ENCODE measurements around the gene CASP6.

- TF ChIP-seq TAF1 (IDR thresholded peaks at IDR 0.05; ENCODE audit: borderline replicate concordance, insufficient read depth, low read length) (no peak), FOXP2 (optimal IDR thresholded peaks at IDR 0.05; ENCODE audit: borderline replicate concordance, extremely low read depth, extremely low read length, insufficient read depth) (no peak), SIN3A (IDR thresholded peaks at IDR 0.05; ENCODE audit: borderline replicate concordance, insufficient read depth, low read length) (no peak), POLR2AphosphoS5 (IDR thresholded peaks at IDR 0.05; ENCODE audit: low read depth, low read length) (no peak)
These were observed 20.4 kb downstream of the CASP6 start for GRCh38 chr4:109682875-109683274.

All from PFSK-1 (cell line).